ENCODE results near the gene EFCAB6. TPM values are rescaled to one million over a fixed set of nuclear protein-coding genes. Genes with fewer than 3 reads are reported as not detected.

The EFCAB6 gene
- total and polyA plus RNA-seq, 11 donors, result 0.53 to 2.3 (median 1.5) TPM

DNA sequence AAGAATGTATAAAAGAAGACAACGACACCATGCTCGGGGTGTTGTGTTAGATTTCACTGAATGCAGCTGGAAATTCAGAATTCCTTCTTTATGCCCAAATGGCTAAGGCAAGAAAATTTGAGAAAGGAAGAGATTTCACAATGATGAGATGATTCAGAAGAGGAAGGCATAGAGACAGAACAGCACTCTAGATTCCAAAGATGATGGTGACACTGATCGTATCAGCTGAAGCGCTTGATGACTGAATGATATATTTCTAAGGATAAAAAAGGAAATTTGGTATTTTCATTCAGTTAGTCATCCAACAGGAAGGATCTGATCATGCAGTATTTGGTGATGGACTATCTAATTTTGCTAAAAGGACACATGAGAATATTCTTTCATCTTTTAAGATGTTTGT, 189.2 kb downstream of the EFCAB6 start:
- 93 to 94% (median 93%) methylated on average over 4 of the region's 4 CpGs for WGBS, 4 donors
- H3K36me3 ChIP-seq, result no peaks in the 10 kb centered on the region

DNA sequence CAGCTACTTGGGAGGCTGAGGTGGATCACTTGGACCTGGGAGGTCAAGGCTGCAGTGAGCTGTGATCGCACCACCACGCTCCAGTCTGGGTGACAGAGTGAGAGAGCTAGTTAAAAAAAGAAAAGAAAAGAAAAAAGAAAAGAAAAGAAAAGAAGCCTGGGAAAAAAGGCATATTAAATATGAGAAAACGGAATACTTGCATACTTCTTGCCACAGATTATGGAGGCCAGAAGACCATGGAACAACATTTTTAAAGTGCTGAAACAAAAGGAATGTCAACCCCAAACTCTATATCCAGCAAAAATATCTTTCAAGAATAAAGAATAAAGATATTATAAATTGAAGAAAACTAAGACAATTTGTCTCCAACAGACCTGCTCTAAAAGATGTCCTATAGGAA, 191.9 kb downstream of the EFCAB6 start:
- H3K4me3 ChIP-seq, result no peak overlapping the region
- DNase-seq (no peak), ATAC-seq (no peak)
- no peaks in the 10 kb centered on the region for H3K27me3 ChIP-seq
- no peaks in the 10 kb centered on the region for H3K36me3 ChIP-seq
- intact Hi-C loops (cut with DNase I), result no loop called here
- H3K4me1 ChIP-seq, result peaks cover 0 to under 1% (median 0%) of the 10 kb centered on the region in 12 donors
- TF ChIP-seq POLR2A (IDR thresholded peaks at IDR 0.05), result no peak
- TF ChIP-seq, protein P1, sequence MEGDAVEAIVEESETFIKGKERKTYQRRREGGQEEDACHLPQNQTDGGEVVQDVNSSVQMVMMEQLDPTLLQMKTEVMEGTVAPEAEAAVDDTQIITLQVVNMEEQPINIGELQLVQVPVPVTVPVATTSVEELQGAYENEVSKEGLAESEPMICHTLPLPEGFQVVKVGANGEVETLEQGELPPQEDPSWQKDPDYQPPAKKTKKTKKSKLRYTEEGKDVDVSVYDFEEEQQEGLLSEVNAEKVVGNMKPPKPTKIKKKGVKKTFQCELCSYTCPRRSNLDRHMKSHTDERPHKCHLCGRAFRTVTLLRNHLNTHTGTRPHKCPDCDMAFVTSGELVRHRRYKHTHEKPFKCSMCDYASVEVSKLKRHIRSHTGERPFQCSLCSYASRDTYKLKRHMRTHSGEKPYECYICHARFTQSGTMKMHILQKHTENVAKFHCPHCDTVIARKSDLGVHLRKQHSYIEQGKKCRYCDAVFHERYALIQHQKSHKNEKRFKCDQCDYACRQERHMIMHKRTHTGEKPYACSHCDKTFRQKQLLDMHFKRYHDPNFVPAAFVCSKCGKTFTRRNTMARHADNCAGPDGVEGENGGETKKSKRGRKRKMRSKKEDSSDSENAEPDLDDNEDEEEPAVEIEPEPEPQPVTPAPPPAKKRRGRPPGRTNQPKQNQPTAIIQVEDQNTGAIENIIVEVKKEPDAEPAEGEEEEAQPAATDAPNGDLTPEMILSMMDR (IDR thresholded peaks at IDR 0.05), result no peak
- no peak overlapping the region for H3K27ac ChIP-seq
- H3K9me3 ChIP-seq, result peaks cover 0 to 17% (median 0%) of the 10 kb centered on the region in 12 donors
- 91 to 96% (median 94%) methylated on average over 3 of the region's 3 CpGs for WGBS, 4 donors

More for the DNA sequence above, 189.2 kb downstream of the EFCAB6 start:
- Histone ChIP-seq H3K27me3 (no peaks in the 10 kb centered on the region), H3K27ac (no peak overlapping the region), H3K9me3 (peaks cover 0 to 17% (median 0%) of the 10 kb centered on the region in 12 donors), H3K4me3 (no peak overlapping the region), H3K4me1 (no peaks in the 10 kb centered on the region)
- DNase-seq (no peak), ATAC-seq (no peak)
- intact Hi-C loops (cut with DNase I), result no loop called here
- TF ChIP-seq POLR2A (IDR thresholded peaks at IDR 0.05), result no peak
- TF ChIP-seq, protein P1 (IDR thresholded peaks at IDR 0.05), result no peak

- TF ChIP-seq POLR2A (IDR thresholded peaks at IDR 0.05), result no peak
- TF ChIP-seq, protein P1 (IDR thresholded peaks at IDR 0.05), result no peak
- Histone ChIP-seq H3K36me3 (no peaks in the 10 kb centered on the region), H3K4me3 (no peak overlapping the region), H3K9me3 (peaks cover 0 to 17% (median 0%) of the 10 kb centered on the region in 12 donors), H3K27me3 (no peaks in the 10 kb centered on the region), H3K27ac (no peak overlapping the region), H3K4me1 (peaks cover 0 to 4% (median 0%) of the 10 kb centered on the region in 12 donors)
- 58 to 71% (median 62%) methylated on average over 4 of the region's 4 CpGs for WGBS, 4 donors
- intact Hi-C loops (cut with DNase I), result no loop called here
- ATAC-seq (no peak), DNase-seq (no peak)
Observed at GRCh38 chr22:43618517-43618916, 193.6 kb downstream of the EFCAB6 start.

DNA sequence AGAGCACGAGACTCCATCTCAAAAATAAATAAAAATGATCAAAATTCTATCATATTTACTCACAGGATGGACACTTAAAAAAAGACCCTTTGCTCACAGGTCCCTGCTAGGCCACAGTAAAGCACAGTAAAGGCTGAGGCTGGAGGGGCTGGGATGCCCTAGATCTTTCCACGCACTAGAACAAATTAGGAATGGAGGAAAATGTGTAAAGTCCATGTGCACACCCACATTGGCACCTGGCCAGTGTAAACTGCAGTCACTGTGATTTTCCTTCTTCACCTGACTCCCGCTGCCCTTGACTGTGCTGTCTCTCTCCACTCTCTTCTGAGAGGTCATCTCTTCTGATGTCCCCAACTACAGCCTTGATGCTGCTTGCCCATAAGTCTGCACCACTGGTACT, 195.5 kb downstream of the EFCAB6 start:
- intact Hi-C loops (cut with DNase I), result no loop called here
- Histone ChIP-seq H3K36me3 (no peaks in the 10 kb centered on the region), H3K4me1 (peaks cover 0 to 4% (median 0%) of the 10 kb centered on the region in 12 donors), H3K4me3 (no peak overlapping the region), H3K27ac (no peak overlapping the region), H3K9me3 (peaks cover 0 to 17% (median 0%) of the 10 kb centered on the region in 12 donors), H3K27me3 (no peaks in the 10 kb centered on the region)
- TF ChIP-seq, protein P1 (IDR thresholded peaks at IDR 0.05), result no peak
- TF ChIP-seq POLR2A (IDR thresholded peaks at IDR 0.05), result no peak
- ATAC-seq (no peak), DNase-seq (no peak)
- 74 to 88% (median 81%) methylated on average over 3 of the region's 3 CpGs for WGBS, 4 donors

Data from heart left ventricle (tissue), 16 donors.